Activated naive CD4-positive, alpha-beta T cell treated with anti-CD3 and anti-CD28 coated beads for 36 hours (primary cell): ENCODE measurements around the gene TCERG1L. TPM values are rescaled to one million over a fixed set of nuclear protein-coding genes. Genes with fewer than 3 reads are reported as not detected.

Experiments
- CTCF ChIA-PET: fragments of 350-600 bp; sonication (Branson Sonifier 250); formaldehyde crosslinking; loops from one replicate; lab custom pipeline; 2021; ENCODE audit warnings: antibody characterized with exemption; lab: Charles Lee
- DNase-seq: peaks from one replicate; pipeline ENCODE4 v3.0.0-alpha.2; 2020
- H3K27ac Mint-ChIP-seq: one replicate; pipeline ENCODE4 v1.8.0; 2021; ENCODE audit warnings: mild to moderate bottlenecking, mixed read lengths
- H3K27me3 Mint-ChIP-seq: one replicate; pipeline ENCODE4 v1.8.0; 2021; ENCODE audit warnings: low read depth, mixed read lengths
- H3K36me3 Mint-ChIP-seq: one replicate; pipeline ENCODE4 v1.8.0; 2021; ENCODE audit warnings: low read depth, mixed read lengths
- H3K4me1 Mint-ChIP-seq: one replicate; pipeline ENCODE4 v1.8.0; 2021; ENCODE audit warnings: low read depth, mixed read lengths
- H3K4me3 Mint-ChIP-seq: one replicate; pipeline ENCODE4 v1.8.0; 2021; ENCODE audit warnings: mild to moderate bottlenecking, moderate library complexity, mixed read lengths
- H3K9me3 Mint-ChIP-seq: one replicate; pipeline ENCODE4 v1.8.0; 2021; ENCODE audit warnings: mixed read lengths
- intact Hi-C: fragments of 100-400 bp; cut with micrococcal nuclease; formaldehyde crosslinking; loops from one replicate; pipeline ENCODE4 v1.15.1; 2023
- total RNA-seq, 2 experiments: library from RNA; stranded (reverse); gene quantifications; one replicate each; pipeline ENCODE4 v1.2.3, GENCODE V29; 2021

TCERG1L gene
- total RNA-seq, 2 experiments from 2014 or later = 0.10 TPM; not detected in 1

DNA sequence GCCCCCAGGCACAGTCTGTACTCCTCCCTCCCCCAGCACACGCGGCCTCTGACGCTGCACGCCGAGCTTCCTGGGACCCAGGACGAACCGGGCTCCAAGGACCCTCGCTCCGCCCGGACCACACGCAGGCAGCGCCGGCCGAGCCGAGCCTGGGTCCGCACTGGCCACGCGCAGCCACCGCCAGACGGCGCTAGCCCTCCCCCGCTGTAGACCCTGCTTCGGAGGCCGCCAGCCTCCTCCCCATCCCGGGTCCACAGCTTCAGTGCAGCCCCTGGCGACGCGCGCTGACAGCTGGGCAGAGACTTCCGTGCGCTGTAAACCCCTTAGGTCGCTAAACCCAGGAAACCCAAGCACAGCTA, 936 bp upstream of the TCERG1L start:
- peak overlapping the region; percentile 39 for H3K4me3 Mint-ChIP-seq
- H3K9me3 Mint-ChIP-seq = no peaks in the 10 kb centered on the region
- no peaks in the 10 kb centered on the region for H3K36me3 Mint-ChIP-seq
- DNase-seq = peak; percentile 13
- CTCF ChIA-PET = no interaction called here
- no peak overlapping the region for H3K27ac Mint-ChIP-seq
- peaks cover 5% of the 10 kb centered on the region for H3K4me1 Mint-ChIP-seq
- intact Hi-C loops = no loop called here
- H3K27me3 Mint-ChIP-seq = peaks cover 41% of the 10 kb centered on the region

DNA sequence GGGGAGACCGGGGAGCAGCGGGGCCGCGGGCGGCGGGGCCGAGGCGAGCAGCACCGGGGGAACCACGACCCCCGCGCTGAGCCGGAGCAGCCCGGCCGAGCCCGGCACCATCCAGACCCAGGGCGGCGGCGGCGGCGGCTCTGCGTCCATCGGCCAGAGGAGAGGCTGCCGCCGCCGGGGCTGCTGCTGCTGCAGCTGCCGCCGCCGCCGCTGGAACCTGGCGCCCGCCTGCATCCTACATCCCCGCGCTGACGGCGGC, 190 bp downstream of the TCERG1L start:
- Mint-ChIP-seq H3K4me1 (peaks cover 5% of the 10 kb centered on the region), H3K27ac (no peak overlapping the region), H3K4me3 (no peak overlapping the region), H3K9me3 (no peaks in the 10 kb centered on the region), H3K27me3 (peaks cover 39% of the 10 kb centered on the region), H3K36me3 (no peaks in the 10 kb centered on the region)
- no peak for DNase-seq
- intact Hi-C loops = no loop called here
- CTCF ChIA-PET = no interaction called here

DNA sequence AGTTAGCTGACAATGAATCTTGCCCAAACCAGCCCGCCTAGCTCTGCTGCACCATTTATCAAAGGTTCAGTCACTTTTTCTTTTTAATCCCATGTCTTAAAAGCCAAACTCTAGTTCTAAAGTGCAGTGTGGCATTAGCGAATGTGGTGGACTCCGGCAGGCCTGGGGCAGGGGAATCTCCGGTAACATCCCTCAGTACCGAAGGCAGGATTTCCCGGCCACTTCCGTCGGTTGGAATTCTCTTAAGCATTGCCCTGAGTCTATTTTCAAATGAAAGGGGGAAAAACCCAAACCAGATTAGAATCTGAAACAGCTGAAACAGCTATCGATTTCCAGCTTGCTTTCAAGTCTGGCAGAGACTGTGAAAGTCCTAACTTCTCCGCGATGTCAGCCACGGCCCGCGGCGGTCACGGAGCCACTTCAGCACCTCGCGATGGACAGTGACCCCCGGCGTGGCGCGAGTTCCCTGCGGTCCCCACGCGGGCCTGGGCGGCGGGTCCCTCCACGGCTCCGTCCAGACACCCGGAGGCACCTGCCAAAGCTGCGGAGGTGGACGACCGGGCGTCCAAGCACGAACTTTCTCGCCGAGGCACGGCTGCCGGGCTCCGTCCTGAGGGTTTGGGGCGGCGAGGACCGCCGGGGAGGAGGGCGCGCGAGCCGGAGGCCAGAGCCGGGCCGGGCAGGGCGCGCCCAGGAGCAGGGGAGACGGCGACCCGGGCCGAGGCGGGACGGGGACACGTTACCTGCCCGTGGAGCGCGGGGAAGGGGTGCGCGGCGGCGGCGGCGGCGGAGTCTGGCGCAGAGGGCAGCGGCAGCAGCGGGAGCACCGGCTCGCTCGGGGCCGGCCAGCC, 745 bp downstream of the TCERG1L start:
- Mint-ChIP-seq H3K27ac (no peak overlapping the region), H3K27me3 (peaks cover 39% of the 10 kb centered on the region), H3K4me3 (peak overlapping the region; percentile 15), H3K36me3 (no peaks in the 10 kb centered on the region), H3K4me1 (peaks cover 5% of the 10 kb centered on the region), H3K9me3 (no peaks in the 10 kb centered on the region)
- CTCF ChIA-PET = no interaction called here
- intact Hi-C loops = no loop called here
- DNase-seq = no peak

DNA sequence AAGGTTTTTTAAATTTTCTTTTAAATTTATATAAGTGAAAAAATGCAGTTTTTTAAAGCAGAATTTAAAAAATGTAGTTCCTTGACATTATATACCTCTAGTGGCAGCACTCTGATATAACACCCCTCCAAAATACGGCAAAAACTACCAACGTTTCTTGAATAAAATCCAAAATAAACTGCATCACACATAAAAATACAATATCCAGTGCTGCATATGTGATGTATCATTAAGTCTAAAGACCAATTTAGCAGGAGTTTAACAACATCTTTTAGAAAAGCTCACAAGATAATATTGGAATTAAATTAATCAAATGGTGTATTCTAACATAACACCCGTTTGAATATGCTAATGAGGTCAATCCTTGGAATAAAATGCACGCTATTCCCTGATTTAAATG, 1.4 kb downstream of the TCERG1L start:
- Mint-ChIP-seq H3K36me3 (no peaks in the 10 kb centered on the region), H3K27ac (no peak overlapping the region), H3K4me1 (peaks cover 5% of the 10 kb centered on the region), H3K27me3 (peaks cover 43% of the 10 kb centered on the region), H3K4me3 (peak overlapping the region; percentile 15), H3K9me3 (no peaks in the 10 kb centered on the region)
- CTCF ChIA-PET = no interaction called here
- intact Hi-C loops = no loop called here
- DNase-seq = no peak

DNA sequence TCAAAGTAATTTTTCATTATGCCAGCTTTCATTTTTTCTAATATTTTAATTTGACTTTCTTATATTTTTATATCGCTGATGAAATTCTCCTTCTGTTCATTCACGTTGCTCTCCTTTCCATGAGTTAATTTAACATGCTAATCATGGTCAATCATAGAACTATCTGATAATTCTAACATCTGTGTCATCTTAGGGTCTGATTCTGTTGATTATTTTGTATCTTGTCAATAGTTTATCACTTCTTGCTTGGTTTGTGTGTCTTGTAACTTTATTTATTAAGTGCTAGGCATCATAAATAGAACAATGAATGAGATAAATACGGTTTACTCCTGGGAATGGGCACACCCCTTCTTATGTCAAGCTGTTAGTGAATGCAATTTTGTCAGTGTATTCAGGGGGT, 11.0 kb downstream of the TCERG1L start:
- H3K27ac Mint-ChIP-seq = no peak overlapping the region
- DNase-seq = no peak
- H3K27me3 Mint-ChIP-seq = peaks cover 10% of the 10 kb centered on the region
- H3K4me1 Mint-ChIP-seq = no peaks in the 10 kb centered on the region
- intact Hi-C loops = no loop called here
- peaks cover 2% of the 10 kb centered on the region for H3K36me3 Mint-ChIP-seq
- no peak overlapping the region for H3K4me3 Mint-ChIP-seq
- CTCF ChIA-PET = no interaction called here
- peaks cover 10% of the 10 kb centered on the region for H3K9me3 Mint-ChIP-seq

DNA sequence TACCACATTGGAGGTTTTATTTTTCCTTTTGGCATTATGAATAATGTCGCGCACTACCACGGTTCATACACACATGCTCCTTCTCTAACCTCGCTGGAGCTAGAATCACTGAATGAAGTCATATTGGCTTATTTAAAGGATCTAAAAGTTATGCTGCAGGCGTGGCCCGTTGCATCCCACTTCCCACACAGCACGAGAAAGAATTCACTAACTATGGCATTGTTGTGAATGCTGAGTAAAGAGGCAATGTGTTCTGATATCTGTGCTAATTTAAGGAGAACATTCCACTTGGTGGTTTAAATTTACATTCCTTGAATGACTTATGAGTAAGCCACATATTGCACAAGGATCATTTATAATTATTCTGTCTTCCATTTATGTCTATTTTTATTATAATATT, 20.7 kb downstream of the TCERG1L start:
- Mint-ChIP-seq H3K36me3 (no peaks in the 10 kb centered on the region), H3K4me3 (no peak overlapping the region), H3K27me3 (peaks cover 3% of the 10 kb centered on the region), H3K9me3 (peaks cover 2% of the 10 kb centered on the region), H3K27ac (no peak overlapping the region), H3K4me1 (no peaks in the 10 kb centered on the region)
- no peak for DNase-seq
- intact Hi-C loops = no loop called here
- CTCF ChIA-PET = no interaction called here

DNA sequence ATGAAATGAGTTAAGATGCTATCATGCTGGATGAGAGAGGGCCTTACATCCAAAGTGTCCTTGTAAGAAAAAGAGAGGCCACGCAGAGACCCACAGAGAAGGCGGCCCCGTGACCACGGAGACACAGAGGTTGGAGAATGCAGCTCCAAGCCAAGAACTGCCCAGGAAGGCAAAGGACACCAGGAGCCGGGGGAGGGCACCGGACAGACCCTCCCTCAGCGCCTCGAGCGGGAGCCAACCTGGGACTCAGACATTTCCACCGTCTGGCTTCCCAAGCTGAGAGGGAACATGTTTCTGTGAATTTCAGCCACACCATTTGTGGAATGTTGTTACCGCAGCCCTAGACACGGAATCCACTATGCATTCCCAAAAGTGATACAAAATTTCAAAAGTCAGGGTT, 22.9 kb downstream of the TCERG1L start:
- no peaks in the 10 kb centered on the region for H3K4me1 Mint-ChIP-seq
- H3K4me3 Mint-ChIP-seq = no peak overlapping the region
- no peak overlapping the region for H3K27ac Mint-ChIP-seq
- CTCF ChIA-PET = no interaction called here
- intact Hi-C loops = no loop called here
- H3K9me3 Mint-ChIP-seq = peaks cover 2% of the 10 kb centered on the region
- no peak for DNase-seq
- peaks cover 3% of the 10 kb centered on the region for H3K27me3 Mint-ChIP-seq
- H3K36me3 Mint-ChIP-seq = no peaks in the 10 kb centered on the region

DNA sequence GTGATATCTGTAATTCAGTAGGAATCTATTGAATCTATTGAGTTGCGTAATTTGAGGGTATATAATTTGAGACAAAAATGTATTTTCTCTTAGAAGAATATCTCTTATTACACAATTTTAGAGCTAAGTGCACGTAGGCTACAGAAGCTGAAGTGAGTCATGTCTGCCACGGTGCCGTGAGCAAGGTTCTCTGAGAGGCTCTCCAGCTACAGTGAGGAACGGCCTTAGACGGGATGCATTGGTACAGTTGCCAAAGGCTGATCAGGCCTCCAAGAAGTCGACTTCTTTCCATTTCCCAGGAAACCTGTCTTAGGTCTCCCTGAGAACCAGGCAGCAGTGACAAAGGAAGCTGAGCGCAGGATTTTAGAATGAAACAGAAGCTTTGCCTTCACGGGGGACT, 28.6 kb downstream of the TCERG1L start:
- DNase-seq = no peak
- H3K36me3 Mint-ChIP-seq = no peaks in the 10 kb centered on the region
- intact Hi-C loops = no loop called here
- no peak overlapping the region for H3K27ac Mint-ChIP-seq
- H3K4me3 Mint-ChIP-seq = no peak overlapping the region
- H3K9me3 Mint-ChIP-seq = no peaks in the 10 kb centered on the region
- CTCF ChIA-PET = no interaction called here
- no peaks in the 10 kb centered on the region for H3K4me1 Mint-ChIP-seq
- H3K27me3 Mint-ChIP-seq = no peaks in the 10 kb centered on the region

DNA sequence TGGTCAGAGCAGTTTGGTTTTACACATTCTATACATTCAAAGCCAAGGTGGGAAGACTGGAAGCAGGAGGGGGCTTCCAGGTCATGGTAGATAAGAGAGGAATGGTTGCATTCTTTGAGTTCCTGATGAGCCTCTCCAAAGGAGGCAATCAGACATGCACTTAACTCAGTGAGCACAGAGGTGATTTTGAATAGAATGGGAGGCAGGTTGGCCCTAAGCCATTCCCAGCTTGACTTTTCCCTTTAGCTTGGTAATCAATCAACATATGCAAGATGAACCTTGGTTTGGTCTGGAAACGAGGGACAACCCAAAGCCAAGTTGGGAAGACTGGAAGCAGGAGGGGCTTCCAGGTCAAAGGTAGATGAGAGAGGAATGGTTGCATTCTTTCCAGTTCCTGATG, 31.4 kb downstream of the TCERG1L start:
- intact Hi-C loops = no loop called here
- CTCF ChIA-PET = no interaction called here
- no peak for DNase-seq
- H3K4me3 Mint-ChIP-seq = no peak overlapping the region
- H3K4me1 Mint-ChIP-seq = no peaks in the 10 kb centered on the region
- H3K36me3 Mint-ChIP-seq = no peaks in the 10 kb centered on the region
- no peaks in the 10 kb centered on the region for H3K27me3 Mint-ChIP-seq
- no peaks in the 10 kb centered on the region for H3K9me3 Mint-ChIP-seq
- H3K27ac Mint-ChIP-seq = no peak overlapping the region

DNA sequence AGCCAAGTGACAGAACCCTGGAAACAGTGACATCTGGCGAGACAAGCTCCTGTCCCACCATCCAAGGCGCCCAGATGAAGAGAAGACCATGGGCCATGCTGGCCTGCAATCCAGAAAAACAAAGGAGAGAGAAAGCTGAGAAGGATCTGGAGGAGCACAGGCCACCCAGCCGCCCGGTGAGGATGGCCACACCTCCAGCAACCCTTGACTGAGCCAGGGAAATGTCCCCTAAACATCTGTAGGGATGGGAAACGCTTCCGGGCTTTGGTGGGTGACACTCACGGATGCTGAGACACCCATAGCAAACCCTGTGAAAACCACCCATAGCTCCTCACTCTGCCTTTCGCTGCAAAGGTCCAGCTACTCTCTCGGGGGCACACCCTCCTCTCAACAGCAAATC, 32.0 kb downstream of the TCERG1L start:
- H3K27me3 Mint-ChIP-seq = no peaks in the 10 kb centered on the region
- no peak overlapping the region for H3K4me3 Mint-ChIP-seq
- no peaks in the 10 kb centered on the region for H3K4me1 Mint-ChIP-seq
- no peak overlapping the region for H3K27ac Mint-ChIP-seq
- H3K36me3 Mint-ChIP-seq = no peaks in the 10 kb centered on the region
- H3K9me3 Mint-ChIP-seq = no peaks in the 10 kb centered on the region
- intact Hi-C loops = no loop called here
- CTCF ChIA-PET = no interaction called here
- DNase-seq = no peak

DNA sequence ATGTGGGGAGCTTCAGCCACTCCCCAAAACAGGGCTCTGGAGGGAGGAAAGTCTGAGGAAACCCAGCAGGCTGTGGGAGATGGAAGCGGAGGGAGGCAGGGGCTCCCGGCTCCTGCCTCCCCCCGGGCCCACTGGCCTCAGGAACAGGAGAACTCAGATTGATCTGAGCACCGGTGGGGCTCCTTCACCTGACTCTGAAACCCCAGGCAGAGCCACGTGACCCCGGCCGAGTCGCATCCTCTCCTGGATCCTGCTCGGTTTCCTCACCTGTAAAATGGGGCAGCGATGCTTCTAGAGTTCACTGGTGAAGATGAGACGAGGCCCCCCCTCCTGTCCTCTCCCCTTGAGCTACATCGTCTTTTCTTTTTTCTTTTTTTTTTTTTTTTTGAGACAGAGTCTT, 33.6 kb downstream of the TCERG1L start:
- DNase-seq = no peak
- H3K4me3 Mint-ChIP-seq = no peak overlapping the region
- CTCF ChIA-PET = no interaction called here

DNA sequence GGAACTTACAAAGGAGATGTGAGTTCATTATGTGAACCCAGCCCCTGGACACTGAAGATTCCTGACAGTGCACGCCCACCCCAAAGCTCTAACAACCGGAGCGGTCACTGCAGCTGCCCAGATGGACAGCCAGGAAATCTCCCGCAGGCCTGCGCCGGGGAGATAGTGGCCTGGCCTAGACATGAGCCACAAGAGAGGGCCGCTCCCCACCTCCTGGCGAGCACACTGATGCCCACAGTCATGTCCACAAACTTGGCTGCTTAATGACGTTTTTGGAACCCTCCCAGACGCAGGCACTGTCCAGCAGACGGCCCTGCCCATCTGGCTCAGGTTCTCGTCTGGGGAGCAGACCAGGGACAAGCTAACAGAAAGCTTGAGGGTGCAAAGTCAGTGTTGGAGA, 34.2 kb downstream of the TCERG1L start:
- no peak overlapping the region for H3K27ac Mint-ChIP-seq
- no peaks in the 10 kb centered on the region for H3K36me3 Mint-ChIP-seq
- H3K4me3 Mint-ChIP-seq = no peak overlapping the region
- intact Hi-C loops = no loop called here
- H3K27me3 Mint-ChIP-seq = no peaks in the 10 kb centered on the region
- DNase-seq = no peak
- H3K9me3 Mint-ChIP-seq = no peaks in the 10 kb centered on the region
- no peaks in the 10 kb centered on the region for H3K4me1 Mint-ChIP-seq
- CTCF ChIA-PET = no interaction called here

More for the DNA sequence above, 33.6 kb downstream of the TCERG1L start:
- intact Hi-C loops = no loop called here
- Mint-ChIP-seq H3K27me3 (no peaks in the 10 kb centered on the region), H3K9me3 (no peaks in the 10 kb centered on the region), H3K4me1 (no peaks in the 10 kb centered on the region), H3K36me3 (no peaks in the 10 kb centered on the region), H3K27ac (no peak overlapping the region)

DNA sequence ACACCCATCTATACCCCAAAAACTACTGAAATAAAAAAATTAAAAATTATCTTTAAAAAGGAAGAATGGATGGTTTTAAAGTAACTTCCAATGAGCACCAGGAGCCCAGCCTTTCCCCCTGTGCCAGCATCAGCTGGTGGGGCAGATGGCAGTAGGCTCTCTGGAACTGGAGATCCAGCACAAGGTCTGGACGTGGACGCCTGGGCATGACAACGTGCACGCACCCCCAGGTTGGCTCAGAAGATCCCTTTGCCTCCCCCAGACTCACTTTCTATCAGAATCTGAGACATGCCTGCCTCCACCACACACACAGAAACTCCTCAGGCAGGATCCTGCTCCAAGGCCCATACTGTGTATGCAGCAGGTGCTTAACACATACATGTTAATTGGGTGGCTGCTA, 35.8 kb downstream of the TCERG1L start:
- Mint-ChIP-seq H3K36me3 (no peaks in the 10 kb centered on the region), H3K9me3 (no peaks in the 10 kb centered on the region), H3K4me3 (no peak overlapping the region), H3K4me1 (no peaks in the 10 kb centered on the region), H3K27me3 (no peaks in the 10 kb centered on the region), H3K27ac (no peak overlapping the region)
- CTCF ChIA-PET = no interaction called here
- intact Hi-C loops = no loop called here
- DNase-seq = no peak
